Sigmoid colon (tissue), 4 donors: ENCODE data around the gene SLC39A11.

Source experiments
- CTCF ChIP-seq, 4 experiments: fragments of 450-650 bp in 3 of 4; fragments of 200-600 bp in 1 of 4; IDR thresholded peaks; one replicate each; pipeline ENCODE4 v1.5.1; 2016 to 2019; ENCODE audit warnings: antibody characterized with exemption in 4 of 4, mild to moderate bottlenecking in 3 of 4, moderate library complexity in 2 of 4
- EP300 ChIP-seq, 4 donors: sonication (generic); formaldehyde crosslinking; IDR thresholded peaks; one replicate each; pipeline ENCODE4 v1.6.1; 2017; ENCODE audit warnings: antibody characterized with exemption in 4 of 4
- POLR2AphosphoS5 ChIP-seq, 4 donors: sonication (generic); formaldehyde crosslinking; IDR thresholded peaks; one replicate each; pipeline ENCODE4 v1.6.1; 2017; ENCODE audit warnings: antibody characterized with exemption in 4 of 4

GRCh38 chr17:72648702-72649101 is 443.8 kb downstream of the SLC39A11 start:
- TF ChIP-seq CTCF (IDR thresholded peaks at IDR 0.05) (no peak), EP300 (IDR thresholded peaks at IDR 0.05) (no peak), POLR2AphosphoS5 (IDR thresholded peaks at IDR 0.05) (no peak)
